Thyroid gland (tissue), 4 donors: Measurements from ENCODE around the gene ARGLU1. TPM values are rescaled to one million over a fixed set of nuclear protein-coding genes. Genes with fewer than 3 reads are reported as not detected.

ENCODE experiments used
- DNase-seq, 2 donors: peaks; one replicate each; pipeline ENCODE4 v3.0.0-alpha.2; 2019
- H3K27ac ChIP-seq, 3 donors: fragments of 200-600 bp; sonication (generic); 1 replicate in 2 of 3; 2 replicates in 1 of 3; pipeline ENCODE4 v1.5.1; 2016 to 2019; ENCODE audit warnings: mild to moderate bottlenecking in 1 of 3, moderate library complexity in 1 of 3
- H3K27me3 ChIP-seq: fragments of 200-600 bp; sonication (generic); one replicate; pipeline ENCODE4 v1.5.1; 2019
- H3K36me3 ChIP-seq, 2 donors: fragments of 200-600 bp; sonication (generic); one replicate each; pipeline ENCODE4 v1.5.1; 2016 to 2019
- H3K4me1 ChIP-seq, 2 donors: fragments of 200-600 bp; sonication (generic); one replicate each; pipeline ENCODE4 v1.5.1; 2017 to 2019
- H3K4me3 ChIP-seq, 3 donors: fragments of 200-600 bp; sonication (generic); replicated peaks in 1 of 3; 1 replicate in 2 of 3; 2 replicates in 1 of 3; pipeline ENCODE4 v1.5.1; 2016; ENCODE audit warnings: mild to moderate bottlenecking in 1 of 3
- H3K9me3 ChIP-seq: fragments of 200-600 bp; sonication (generic); one replicate; pipeline ENCODE4 v1.5.1; 2017
- CTCF ChIP-seq, 6 experiments: fragments of 200-600 bp in 3 of 6; fragments of 450-650 bp in 3 of 6; sonication (generic) in 3 of 6; IDR thresholded peaks; one replicate each; pipeline ENCODE4 v1.5.1; 2016 to 2019; ENCODE audit warnings: antibody characterized with exemption in 6 of 6, mild to moderate bottlenecking in 2 of 6, inconsistent platforms in 1 of 6, moderate library complexity in 1 of 6
- POLR2A ChIP-seq, 2 donors: fragments of 450-650 bp; IDR thresholded peaks; one replicate each; pipeline ENCODE4 v1.6.1; 2017; ENCODE audit warnings: antibody characterized with exemption in 2 of 2, mild to moderate bottlenecking in 2 of 2, moderate library complexity in 1 of 2
- WGBS, 2 donors: methylation state at CpG; one replicate each; pipeline ENCODE4 v1.1.5; 2017; 5-methylcytosine and 5-hydroxymethylcytosine counted together
- intact Hi-C: fragments of 100-400 bp; cut with DNase I; formaldehyde crosslinking; loops from one replicate; pipeline ENCODE4 v1.15.1; 2023
- total RNA-seq, 4 donors: library from RNA; depleted of rRNA; stranded (reverse); fragments of >200 nt; gene quantifications; one replicate each; pipeline ENCODE4 v1.2.3, GENCODE V29; 2016

Gene ARGLU1
- total RNA-seq, 4 donors from 2014 or later = 73.9 to 165 (median 119) TPM

DNA sequence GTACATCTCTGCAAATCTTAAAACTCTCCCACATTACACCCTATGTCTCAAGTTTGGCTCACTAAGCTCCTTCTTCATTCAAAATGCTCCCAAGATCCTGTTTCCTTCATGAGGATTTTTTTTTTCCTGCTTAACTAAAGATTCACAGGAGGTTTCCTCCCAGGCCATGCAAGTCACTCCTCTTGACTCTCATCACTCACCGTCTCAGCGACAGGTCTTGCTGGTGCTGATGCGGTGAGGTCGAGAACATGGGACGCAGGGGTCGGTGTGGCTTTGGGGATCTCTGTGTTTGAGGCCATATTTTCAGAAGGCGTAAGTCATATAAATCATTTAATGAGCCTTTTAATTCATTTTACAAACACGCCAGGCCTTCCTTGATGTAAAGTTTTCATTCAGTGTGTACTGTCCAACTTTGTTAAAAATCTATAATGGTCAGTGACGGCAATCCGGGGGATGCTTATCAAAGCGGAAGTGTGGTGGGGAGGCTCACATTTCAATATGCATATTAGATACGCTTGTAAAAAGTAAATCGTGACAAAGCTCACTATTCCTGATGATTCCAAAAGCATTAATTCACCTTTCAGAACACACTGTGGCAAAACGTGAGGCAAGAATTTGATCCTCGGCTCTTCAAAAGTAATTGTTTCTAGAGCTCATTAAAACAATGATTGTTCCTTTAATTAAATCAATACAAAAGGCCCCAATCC lies 52.9 kb downstream of the ARGLU1 start:
- intact Hi-C loops = no loop called here
- Histone ChIP-seq H3K27me3 (no peaks in the 10 kb centered on the region), H3K36me3 (no peaks in the 10 kb centered on the region), H3K27ac (no peak overlapping the region), H3K9me3 (no peaks in the 10 kb centered on the region), H3K4me1 (no peaks in the 10 kb centered on the region), H3K4me3 (no peak overlapping the region)
- no peak for DNase-seq
- WGBS, 2 donors = 90 to 91% methylated on average over 15 of the region's 15 CpGs
- no peak for TF ChIP-seq POLR2A (IDR thresholded peaks at IDR 0.05)
- TF ChIP-seq CTCF (IDR thresholded peaks at IDR 0.05) = no peak

GRCh38 chr13:106513025-106513983 lies 54.6 kb downstream of the ARGLU1 start:
- no peaks in the 10 kb centered on the region for H3K27me3 ChIP-seq
- no peaks in the 10 kb centered on the region for H3K36me3 ChIP-seq
- DNase-seq = no peak
- no peak overlapping the region for H3K27ac ChIP-seq
- intact Hi-C loops = no loop called here
- H3K9me3 ChIP-seq = no peaks in the 10 kb centered on the region
- no peak for TF ChIP-seq POLR2A (IDR thresholded peaks at IDR 0.05)
- no peak for TF ChIP-seq CTCF (IDR thresholded peaks at IDR 0.05)
- no peak overlapping the region for H3K4me3 ChIP-seq
- H3K4me1 ChIP-seq = no peaks in the 10 kb centered on the region
- WGBS, 2 donors = 79 to 80% methylated on average over 8 of the region's 8 CpGs

- no peak for DNase-seq
- Histone ChIP-seq H3K4me3 (no peak overlapping the region), H3K9me3 (no peaks in the 10 kb centered on the region), H3K4me1 (peaks cover 0 to 3% of the 10 kb centered on the region in 2 donors), H3K36me3 (no peaks in the 10 kb centered on the region), H3K27me3 (no peaks in the 10 kb centered on the region), H3K27ac (no peak overlapping the region)
- TF ChIP-seq CTCF (IDR thresholded peaks at IDR 0.05) (no peak), POLR2A (IDR thresholded peaks at IDR 0.05) (no peak)
- intact Hi-C loops = no loop called here
- WGBS, 2 donors = 70 to 81% methylated on average over 11 of the region's 11 CpGs
These were observed 60.2 kb downstream of the ARGLU1 start for GRCh38 chr13:106507560-106508274.

GRCh38 chr13:106506286-106506685 lies 61.7 kb downstream of the ARGLU1 start:
- H3K9me3 ChIP-seq = no peaks in the 10 kb centered on the region
- no peaks in the 10 kb centered on the region for H3K36me3 ChIP-seq
- TF ChIP-seq CTCF (IDR thresholded peaks at IDR 0.05) (no peak), POLR2A (IDR thresholded peaks at IDR 0.05) (no peak)
- H3K4me1 ChIP-seq = peaks cover 0 to 3% of the 10 kb centered on the region in 2 donors
- intact Hi-C loops = no loop called here
- H3K27ac ChIP-seq = no peak overlapping the region
- DNase-seq = no peak
- H3K4me3 ChIP-seq = no peak overlapping the region
- no peaks in the 10 kb centered on the region for H3K27me3 ChIP-seq
- WGBS, 2 donors = 78 to 81% methylated on average over 2 of the region's 2 CpGs
